Neural progenitor cell (in vitro differentiated cells): ENCODE results near the gene RNF144A.

Experiments used
- EZH2phosphoT487 ChIP-seq: fragments of 200-600 bp; sonication (generic); IDR thresholded peaks from 2 replicates; pipeline ENCODE4 v1.6.1; 2017; ENCODE audit warnings: antibody characterized with exemption
- TF ChIP-seq, protein P1 (sequence below): fragments of 200-600 bp; sonication (generic); IDR thresholded peaks from 2 replicates; pipeline ENCODE4 v1.5.1; 2017; ENCODE audit warnings: antibody characterized with exemption, mild to moderate bottlenecking

DNA sequence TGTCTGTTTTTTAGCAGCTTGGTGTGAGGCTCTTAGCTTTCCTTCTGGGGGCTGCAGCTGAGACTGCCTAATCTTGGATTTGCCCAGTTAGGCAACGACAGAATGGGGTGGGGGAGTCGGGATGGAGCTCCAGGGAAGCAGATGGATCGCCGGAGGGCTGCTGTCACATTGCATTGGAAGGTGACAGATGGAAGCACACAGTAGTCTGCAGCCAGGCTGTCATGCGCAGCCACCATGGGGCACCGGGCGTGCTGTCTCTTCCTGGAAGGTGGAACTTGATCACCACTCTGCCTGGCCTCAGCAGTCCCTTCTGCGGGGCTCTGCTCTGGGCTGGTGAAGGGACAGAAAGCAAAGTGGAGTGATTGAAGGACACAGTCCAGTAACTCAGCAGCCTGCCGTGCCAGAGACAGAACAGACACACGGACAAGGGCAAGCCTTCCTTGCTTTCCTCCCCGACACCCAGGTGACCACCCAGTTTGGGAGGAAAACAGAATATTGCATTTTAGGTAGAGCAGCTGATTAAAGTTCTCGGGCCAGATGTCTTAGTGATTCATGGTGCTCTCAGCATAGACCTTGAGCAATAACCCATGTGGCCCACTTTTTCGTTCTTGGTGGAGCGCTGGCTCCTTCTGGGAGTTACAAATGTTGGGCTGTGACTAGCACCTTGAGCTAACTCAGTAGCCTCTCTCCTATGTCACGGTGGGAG lies 40.9 kb downstream of the RNF144A start:
- TF ChIP-seq, protein P1, sequence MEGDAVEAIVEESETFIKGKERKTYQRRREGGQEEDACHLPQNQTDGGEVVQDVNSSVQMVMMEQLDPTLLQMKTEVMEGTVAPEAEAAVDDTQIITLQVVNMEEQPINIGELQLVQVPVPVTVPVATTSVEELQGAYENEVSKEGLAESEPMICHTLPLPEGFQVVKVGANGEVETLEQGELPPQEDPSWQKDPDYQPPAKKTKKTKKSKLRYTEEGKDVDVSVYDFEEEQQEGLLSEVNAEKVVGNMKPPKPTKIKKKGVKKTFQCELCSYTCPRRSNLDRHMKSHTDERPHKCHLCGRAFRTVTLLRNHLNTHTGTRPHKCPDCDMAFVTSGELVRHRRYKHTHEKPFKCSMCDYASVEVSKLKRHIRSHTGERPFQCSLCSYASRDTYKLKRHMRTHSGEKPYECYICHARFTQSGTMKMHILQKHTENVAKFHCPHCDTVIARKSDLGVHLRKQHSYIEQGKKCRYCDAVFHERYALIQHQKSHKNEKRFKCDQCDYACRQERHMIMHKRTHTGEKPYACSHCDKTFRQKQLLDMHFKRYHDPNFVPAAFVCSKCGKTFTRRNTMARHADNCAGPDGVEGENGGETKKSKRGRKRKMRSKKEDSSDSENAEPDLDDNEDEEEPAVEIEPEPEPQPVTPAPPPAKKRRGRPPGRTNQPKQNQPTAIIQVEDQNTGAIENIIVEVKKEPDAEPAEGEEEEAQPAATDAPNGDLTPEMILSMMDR, result no peak
- no peak for TF ChIP-seq EZH2phosphoT487
